Astrocyte (in vitro differentiated cells and primary cell): ENCODE data around the gene SBF2.

ENCODE experiments used
- CTCF ChIP-seq: IDR thresholded peaks from 2 replicates; pipeline ENCODE4 v1.5.1; 2011; ENCODE audit warnings: low read depth, mild to moderate bottlenecking, inconsistent platforms, low read length, moderate library complexity; ENCODE audit not compliant: insufficient read depth
- EZH2 ChIP-seq: IDR thresholded peaks from 2 replicates; pipeline ENCODE4 v1.6.1; 2012; ENCODE audit warnings: mild to moderate bottlenecking, low read length, inconsistent platforms; ENCODE audit not compliant: insufficient read depth

GRCh38 chr11:10291801-10292638, 2.0 kb downstream of the SBF2 start:
- TF ChIP-seq CTCF = no peak
- no peak for TF ChIP-seq EZH2
